Measurements from ENCODE around the gene ATP2C1.
"Not testable (repeated sequence)": the region's sequence is repeated elsewhere in the genome, so short reads cannot be mapped to it uniquely, and the experiment has no call there.

Gene ATP2C1

GRCh38 chr3:130893376-130894129 is at the start of gene ATP2C1:
Gene ATP2C1 (plus strand): TSS chr3:130894084. CDS start chr3:130894770, 686 bp downstream.
- DNase-seq (ENCODE audit: low read depth in 2 of 2): peak; percentile 84 to 87

- no peak for DNase-seq (ENCODE audit: low read depth in 2 of 2)
Observed at GRCh38 chr3:130844462-130844861, 49.4 kb upstream of the ATP2C1 start.

- DNase-seq (ENCODE audit: low read depth in 2 of 2): no peak
Observed at GRCh38 chr3:130846181-130846580, 47.7 kb upstream of the ATP2C1 start.

GRCh38 chr3:130849091-130849552 is 44.8 kb upstream of the ATP2C1 start:
- no peak for DNase-seq (ENCODE audit: low read depth in 2 of 2)

- DNase-seq (ENCODE audit: low read depth in 2 of 2): peak; percentile 22 to 38
Observed at GRCh38 chr3:130850044-130850797, 43.7 kb upstream of the ATP2C1 start.

- no peak for DNase-seq (ENCODE audit: low read depth in 2 of 2)
Observed at GRCh38 chr3:130850843-130851242, 43.0 kb upstream of the ATP2C1 start.

GRCh38 chr3:130851277-130851676 is 42.6 kb upstream of the ATP2C1 start:
- DNase-seq (ENCODE audit: low read depth in 2 of 2): no peak

GRCh38 chr3:130853581-130853980 is 40.3 kb upstream of the ATP2C1 start:
- no peak for DNase-seq (ENCODE audit: low read depth in 2 of 2)

- no peak for DNase-seq (ENCODE audit: low read depth in 2 of 2)
Observed at GRCh38 chr3:130854208-130854864, 39.5 kb upstream of the ATP2C1 start.

GRCh38 chr3:130857336-130858026 is 36.4 kb upstream of the ATP2C1 start:
- DNase-seq (ENCODE audit: low read depth in 2 of 2): no peak

- DNase-seq (ENCODE audit: low read depth in 2 of 2): not testable (repeated sequence)
Observed at GRCh38 chr3:130862130-130862529, 31.8 kb upstream of the ATP2C1 start.

GRCh38 chr3:130865489-130865888 is 28.4 kb upstream of the ATP2C1 start:
- DNase-seq (ENCODE audit: low read depth in 2 of 2): no peak

GRCh38 chr3:130866327-130866726 is 27.6 kb upstream of the ATP2C1 start:
- DNase-seq (ENCODE audit: low read depth in 2 of 2): no peak

- no peak for DNase-seq (ENCODE audit: low read depth in 2 of 2)
Observed at GRCh38 chr3:130870423-130870822, 23.5 kb upstream of the ATP2C1 start.

GRCh38 chr3:130876594-130876993 is 17.3 kb upstream of the ATP2C1 start:
- no peak for DNase-seq (ENCODE audit: low read depth in 2 of 2)

GRCh38 chr3:130878464-130878863 is 15.4 kb upstream of the ATP2C1 start:
- DNase-seq (ENCODE audit: low read depth in 2 of 2): no peak

GRCh38 chr3:130889416-130889946 is 4.4 kb upstream of the ATP2C1 start:
- DNase-seq (ENCODE audit: low read depth in 2 of 2): no peak

GRCh38 chr3:130892759-130893375 is 1.0 kb upstream of the ATP2C1 start:
- peak; percentile 19 to 45 for DNase-seq (ENCODE audit: low read depth in 2 of 2)

- DNase-seq (ENCODE audit: low read depth in 2 of 2): peak; percentile 17 to 18
Observed at GRCh38 chr3:130894130-130894985, 474 bp downstream of the ATP2C1 start.

GRCh38 chr3:130894986-130895280 is 1.0 kb downstream of the ATP2C1 start:
- no peak for DNase-seq (ENCODE audit: low read depth in 2 of 2)
